Activated B cell treated with CpG ODN at 0.5 μM for 24 hours (primary cell): ENCODE results near the gene NR6A1. TPM values are rescaled to one million over a fixed set of nuclear protein-coding genes. Genes with fewer than 3 reads are reported as not detected.

Experiments used
- ATAC-seq: fragments of 200-7000 bp; cut with Tn5 transposase; one replicate; pipeline ENCODE4 v1.10.0; 2021; ENCODE audit warnings: low read depth, mild to moderate bottlenecking, moderate library complexity
- CTCF ChIA-PET: fragments of 350-600 bp; sonication (Branson Sonifier 250); formaldehyde crosslinking; loops from one replicate; lab custom pipeline; 2021; ENCODE audit warnings: antibody characterized with exemption; lab: Charles Lee
- POLR2A ChIA-PET: fragments of 350-600 bp; sonication (Branson Sonifier 250); formaldehyde crosslinking; loops from one replicate; lab custom pipeline; 2021; ENCODE audit warnings: antibody characterized with exemption; lab: Charles Lee
- DNase-seq: peaks from one replicate; pipeline ENCODE4 v3.0.0; 2022
- H3K27ac Mint-ChIP-seq: one replicate; pipeline ENCODE4 v1.8.0; 2020; ENCODE audit warnings: mixed read lengths
- H3K27me3 Mint-ChIP-seq: one replicate; pipeline ENCODE4 v1.8.0; 2021; ENCODE audit warnings: mixed read lengths
- H3K36me3 Mint-ChIP-seq: one replicate; pipeline ENCODE4 v1.8.0; 2021; ENCODE audit warnings: low read depth, mixed read lengths
- H3K4me1 Mint-ChIP-seq: one replicate; pipeline ENCODE4 v1.8.0; 2021; ENCODE audit warnings: mixed read lengths
- H3K4me3 Mint-ChIP-seq: one replicate; pipeline ENCODE4 v1.8.0; 2020; ENCODE audit warnings: mild to moderate bottlenecking, mixed read lengths
- H3K9me3 Mint-ChIP-seq: one replicate; pipeline ENCODE4 v1.8.0; 2020; ENCODE audit warnings: mixed read lengths
- CTCF ChIP-seq: fragments of 200-600 bp; IDR thresholded peaks from one replicate; pipeline ENCODE4 v1.8.0; 2022; ENCODE audit warnings: antibody characterized with exemption, mild to moderate bottlenecking
- intact Hi-C: fragments of 100-400 bp; cut with micrococcal nuclease; formaldehyde crosslinking; loops from one replicate; pipeline ENCODE4 v1.15.1; 2024
- total RNA-seq: library from RNA; stranded (reverse); gene quantifications from 2 replicates; pipeline ENCODE4 v1.2.3, GENCODE V29; 2022

The NR6A1 gene
- total RNA-seq, 1 donor from 2014 or later: 3.1 TPM

GRCh38 chr9:124558777-124559470, 212.2 kb downstream of the NR6A1 start:
- ChIA-PET POLR2A (no interaction called here), CTCF (no interaction called here)
- Mint-ChIP-seq H3K9me3 (no peaks in the 10 kb centered on the region), H3K27me3 (no peaks in the 10 kb centered on the region), H3K27ac (no peak overlapping the region), H3K4me3 (no peak overlapping the region), H3K4me1 (no peaks in the 10 kb centered on the region), H3K36me3 (no peaks in the 10 kb centered on the region)
- no peak for DNase-seq
- intact Hi-C loops: no loop called here
- ATAC-seq: no peak
- no peak for TF ChIP-seq CTCF

GRCh38 chr9:124557895-124558294, 213.2 kb downstream of the NR6A1 start:
- CTCF ChIA-PET: no interaction called here
- POLR2A ChIA-PET: no interaction called here
- no peak for ATAC-seq

GRCh38 chr9:124555043-124555442, 216.1 kb downstream of the NR6A1 start:
- H3K9me3 Mint-ChIP-seq: no peaks in the 10 kb centered on the region
- H3K27me3 Mint-ChIP-seq: no peaks in the 10 kb centered on the region
- no peaks in the 10 kb centered on the region for H3K4me1 Mint-ChIP-seq
- H3K27ac Mint-ChIP-seq: no peak overlapping the region
- intact Hi-C loops: no loop called here
- CTCF ChIA-PET: no interaction called here
- no peak overlapping the region for H3K4me3 Mint-ChIP-seq
- no peaks in the 10 kb centered on the region for H3K36me3 Mint-ChIP-seq
- POLR2A ChIA-PET: no interaction called here
- ATAC-seq (no peak), DNase-seq (no peak)
- TF ChIP-seq CTCF: no peak

More at GRCh38 chr9:124557895-124558294, 213.2 kb downstream of the NR6A1 start:
- no peaks in the 10 kb centered on the region for H3K9me3 Mint-ChIP-seq
- TF ChIP-seq CTCF: no peak
- no peaks in the 10 kb centered on the region for H3K36me3 Mint-ChIP-seq
- H3K4me1 Mint-ChIP-seq: no peaks in the 10 kb centered on the region
- no peak for DNase-seq
- H3K4me3 Mint-ChIP-seq: no peak overlapping the region
- H3K27me3 Mint-ChIP-seq: no peaks in the 10 kb centered on the region
- H3K27ac Mint-ChIP-seq: no peak overlapping the region
- intact Hi-C loops: no loop called here

GRCh38 chr9:124553738-124554137, 217.4 kb downstream of the NR6A1 start:
- ATAC-seq: no peak
- no peaks in the 10 kb centered on the region for H3K36me3 Mint-ChIP-seq
- CTCF ChIA-PET: no interaction called here
- H3K27me3 Mint-ChIP-seq: no peaks in the 10 kb centered on the region
- no peak overlapping the region for H3K4me3 Mint-ChIP-seq
- H3K4me1 Mint-ChIP-seq: no peaks in the 10 kb centered on the region
- no peak overlapping the region for H3K27ac Mint-ChIP-seq
- POLR2A ChIA-PET: no interaction called here
- DNase-seq: no peak
- no peak for TF ChIP-seq CTCF
- intact Hi-C loops: no loop called here
- no peaks in the 10 kb centered on the region for H3K9me3 Mint-ChIP-seq

- H3K36me3 Mint-ChIP-seq: no peaks in the 10 kb centered on the region
- intact Hi-C loops: no loop called here
- ChIA-PET POLR2A (no interaction called here), CTCF (no interaction called here)
- H3K4me1 Mint-ChIP-seq: no peaks in the 10 kb centered on the region
- H3K9me3 Mint-ChIP-seq: no peaks in the 10 kb centered on the region
- no peak overlapping the region for H3K27ac Mint-ChIP-seq
- no peak for DNase-seq
- no peak for TF ChIP-seq CTCF
- H3K27me3 Mint-ChIP-seq: no peaks in the 10 kb centered on the region
- H3K4me3 Mint-ChIP-seq: no peak overlapping the region
- no peak for ATAC-seq
Measured at GRCh38 chr9:124552273-124552605, 218.9 kb downstream of the NR6A1 start.
